Tibial artery (tissue), 4 donors: Measurements from ENCODE around the gene XYLT2.

ENCODE experiments used
- DNase-seq, 2 donors: peaks; one replicate each; pipeline ENCODE4 v3.0.0-alpha.2; 2019
- H3K27ac ChIP-seq, 2 donors: fragments of 200-600 bp; sonication (generic) in 1 of 2; 1 replicate in 1 of 2; 2 replicates in 1 of 2; pipeline ENCODE4 v1.5.1; 2018 to 2019; ENCODE audit warnings: mild to moderate bottlenecking in 1 of 2
- H3K27me3 ChIP-seq, 2 donors: fragments of 200-600 bp; sonication (generic) in 1 of 2; one replicate each; pipeline versions ENCODE4 v1.5.1 to v1.6.0; 2016 to 2019
- H3K36me3 ChIP-seq, 3 donors: fragments of 200-600 bp; sonication (generic) in 2 of 3; one replicate each; pipeline ENCODE4 v1.5.1; 2016 to 2019; ENCODE audit warnings: mild to moderate bottlenecking in 2 of 3
- H3K4me1 ChIP-seq, 4 donors: fragments of 200-600 bp; sonication (generic) in 2 of 4; 1 replicate in 3 of 4; 2 replicates in 1 of 4; pipeline ENCODE4 v1.5.1; 2016 to 2019
- H3K4me3 ChIP-seq, 2 donors: fragments of 200-600 bp; sonication (generic) in 1 of 2; 1 replicate in 1 of 2; 2 replicates in 1 of 2; pipeline ENCODE4 v1.5.1; 2018 to 2019; ENCODE audit warnings: mild to moderate bottlenecking in 2 of 2
- H3K9me3 ChIP-seq, 3 donors: fragments of 200-600 bp; sonication (generic) in 1 of 3; one replicate each; pipeline ENCODE4 v1.5.1; 2016 to 2019
- CTCF ChIP-seq, 2 experiments: fragments of 200-600 bp in 1 of 2; fragments of 450-650 bp in 1 of 2; IDR thresholded peaks; one replicate each; pipeline ENCODE4 v1.5.1; 2017 to 2019; ENCODE audit warnings: antibody characterized with exemption in 2 of 2, mild to moderate bottlenecking in 1 of 2, moderate library complexity in 1 of 2
- intact Hi-C: fragments of 100-400 bp; cut with DNase I; formaldehyde crosslinking; loops from one replicate; pipeline ENCODE4 v1.15.0; 2023; ENCODE audit warnings: low total_unique reads

XYLT2 gene

GRCh38 chr17:50308666-50309065 lies 37.3 kb upstream of the XYLT2 start:
- H3K4me3 ChIP-seq: no peak overlapping the region
- no peak for TF ChIP-seq CTCF (IDR thresholded peaks at IDR 0.05)
- no peak for DNase-seq
- intact Hi-C loops: loop anchor here (10.0 kb wide), 1 partner anchor 284 kb away; no protein-coding TSS in a partner anchor
- H3K9me3 ChIP-seq: no peaks in the 10 kb centered on the region
- peaks cover 0 to 19% of the 10 kb centered on the region in 2 donors for H3K27me3 ChIP-seq
- peaks cover 0 to 17% (median 12%) of the 10 kb centered on the region in 4 donors for H3K4me1 ChIP-seq
- H3K36me3 ChIP-seq: no peaks in the 10 kb centered on the region
- no peak overlapping the region for H3K27ac ChIP-seq

GRCh38 chr17:50310455-50311111 lies 35.3 kb upstream of the XYLT2 start:
- no peak overlapping the region for H3K27ac ChIP-seq
- no peaks in the 10 kb centered on the region for H3K36me3 ChIP-seq
- no peak for DNase-seq
- intact Hi-C loops: no loop called here
- no peak for TF ChIP-seq CTCF (IDR thresholded peaks at IDR 0.05)
- H3K4me3 ChIP-seq: no peak overlapping the region
- peaks cover 0 to 19% of the 10 kb centered on the region in 2 donors for H3K27me3 ChIP-seq
- no peaks in the 10 kb centered on the region for H3K9me3 ChIP-seq
- H3K4me1 ChIP-seq: peaks cover 0 to 2% (median under 1%) of the 10 kb centered on the region in 4 donors

- Histone ChIP-seq H3K27ac (no peak overlapping the region), H3K9me3 (no peaks in the 10 kb centered on the region), H3K4me3 (no peak overlapping the region), H3K27me3 (peaks cover 0 to 19% of the 10 kb centered on the region in 2 donors), H3K4me1 (no peaks in the 10 kb centered on the region), H3K36me3 (no peaks in the 10 kb centered on the region)
- no peak for DNase-seq
- intact Hi-C loops: no loop called here
- no peak for TF ChIP-seq CTCF (IDR thresholded peaks at IDR 0.05)
Measured at GRCh38 chr17:50311112-50311460, 34.8 kb upstream of the XYLT2 start.

- Histone ChIP-seq H3K36me3 (no peaks in the 10 kb centered on the region), H3K4me3 (no peak overlapping the region), H3K4me1 (no peaks in the 10 kb centered on the region), H3K27ac (no peak overlapping the region), H3K27me3 (peaks cover 0 to 19% of the 10 kb centered on the region in 2 donors), H3K9me3 (no peaks in the 10 kb centered on the region)
- DNase-seq: no peak
- intact Hi-C loops: no loop called here
- TF ChIP-seq CTCF (IDR thresholded peaks at IDR 0.05): no peak
Measured at GRCh38 chr17:50311483-50311882, 34.4 kb upstream of the XYLT2 start.

GRCh38 chr17:50312308-50312707 lies 33.6 kb upstream of the XYLT2 start:
- Histone ChIP-seq H3K4me1 (no peaks in the 10 kb centered on the region), H3K36me3 (no peaks in the 10 kb centered on the region), H3K27ac (no peak overlapping the region), H3K4me3 (no peak overlapping the region), H3K9me3 (no peaks in the 10 kb centered on the region), H3K27me3 (peaks cover 0 to 19% of the 10 kb centered on the region in 2 donors)
- intact Hi-C loops: no loop called here
- no peak for TF ChIP-seq CTCF (IDR thresholded peaks at IDR 0.05)
- DNase-seq: no peak
